GM21390 (cell line): ENCODE data around the gene AP2A2.

Source experiments
- ATAC-seq: cut with Tn5 transposase; IDR thresholded peaks from one replicate; pipeline ENCODE4 v1.9.1; 2021; ENCODE audit not compliant: unreplicated experiment

Gene AP2A2

DNA sequence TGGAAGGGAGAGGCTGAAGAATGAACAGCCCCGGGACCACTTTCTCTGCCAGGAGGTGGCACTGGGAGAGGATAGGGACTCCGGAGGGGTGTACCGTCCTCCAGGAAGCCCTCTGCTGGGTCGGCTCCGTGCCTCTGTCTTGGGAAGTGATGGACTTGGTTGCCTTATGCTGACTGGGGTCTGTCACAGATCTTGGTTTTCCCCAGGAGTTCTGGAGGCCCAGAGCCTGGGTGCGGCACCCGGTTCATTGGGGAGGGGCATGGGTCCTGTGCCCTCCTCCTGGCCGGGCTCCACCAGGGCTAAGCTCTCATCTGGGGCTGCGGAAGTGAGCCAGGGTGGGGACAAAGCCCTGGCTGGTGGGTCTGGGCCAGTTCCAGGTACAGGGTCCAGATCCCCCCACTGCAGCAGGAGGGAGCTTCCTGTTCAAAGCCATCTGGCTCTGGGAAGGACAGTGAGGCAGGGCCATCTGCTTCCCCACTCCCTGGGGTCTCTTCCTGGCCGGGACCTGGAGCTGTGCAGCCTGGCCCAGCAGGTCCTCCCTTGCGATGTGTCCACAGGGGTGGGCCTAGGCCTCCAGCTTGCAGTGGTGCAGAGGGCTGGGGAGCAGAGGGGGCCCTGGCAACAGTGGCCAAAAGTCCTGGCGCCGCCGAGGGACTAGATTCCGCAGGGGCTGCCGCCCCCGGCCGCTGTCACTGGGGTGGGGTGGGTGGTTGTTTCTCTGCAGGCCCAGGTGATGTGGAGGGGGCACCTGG lies 1.1 kb upstream of the AP2A2 start:
- no peak for ATAC-seq

DNA sequence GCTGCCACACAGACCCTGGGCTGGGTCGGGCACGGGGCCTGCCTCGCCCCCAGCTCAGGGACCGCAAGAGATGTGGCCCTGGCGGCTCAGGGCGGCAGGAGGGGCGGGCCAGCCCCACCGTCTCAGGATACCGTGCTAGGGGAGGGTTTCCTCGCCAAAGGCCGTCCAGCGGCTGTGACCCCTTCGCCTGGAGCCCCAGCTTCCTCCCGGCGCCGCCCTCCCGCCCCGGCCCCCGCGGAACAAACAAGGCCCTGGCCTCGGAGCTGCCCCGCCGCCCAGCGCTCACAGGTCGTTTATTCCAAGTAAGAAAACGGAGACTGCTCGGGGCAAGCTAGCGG lies 543 bp upstream of the AP2A2 start:
- no peak for ATAC-seq

DNA sequence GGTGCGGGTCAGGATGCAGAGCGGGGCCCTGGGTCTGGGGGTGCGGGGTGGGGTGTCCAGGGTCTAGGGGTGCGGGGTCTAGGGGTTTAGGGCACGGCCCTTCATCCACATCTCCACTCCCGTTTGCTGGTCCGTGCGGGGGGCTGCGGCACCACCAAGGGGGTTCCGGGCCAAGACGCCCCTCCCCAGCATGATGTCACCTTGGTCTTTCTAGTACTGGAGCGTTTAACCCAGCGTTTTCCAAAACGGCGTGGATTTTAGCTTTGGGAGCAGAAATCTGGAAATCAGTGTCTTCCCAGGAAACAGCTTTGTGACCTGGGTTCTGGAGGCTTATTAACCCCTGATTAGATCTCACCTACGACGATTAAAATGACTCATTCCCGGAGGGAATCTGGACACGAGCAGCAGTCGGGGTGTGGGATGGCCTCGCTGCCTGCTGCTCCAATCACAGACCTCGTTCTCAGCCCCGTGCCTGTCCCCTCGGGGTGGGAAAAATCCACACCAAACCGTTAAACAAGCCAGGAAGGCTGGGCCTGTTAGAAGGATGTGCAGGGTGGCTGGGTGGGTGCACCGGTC lies 759 bp downstream of the AP2A2 start:
- no peak for ATAC-seq

DNA sequence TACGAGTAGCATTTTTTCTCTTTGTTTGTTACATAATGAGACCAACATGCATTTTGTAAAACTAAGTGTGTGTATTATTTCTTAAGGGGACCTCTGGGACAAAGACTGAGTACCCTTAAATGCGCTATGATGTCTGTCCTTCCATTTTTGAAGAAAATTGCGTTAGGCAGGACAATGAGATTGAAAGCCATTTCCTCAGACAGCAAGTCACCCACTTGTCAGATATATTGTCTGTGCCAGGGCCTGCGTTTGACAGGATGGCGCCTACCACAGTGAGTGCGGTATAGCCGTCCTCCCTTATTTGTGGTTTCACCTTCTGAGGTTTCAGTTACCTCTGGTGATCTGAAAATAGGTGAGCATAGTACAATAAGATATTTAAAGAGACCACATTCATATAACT lies 2.2 kb downstream of the AP2A2 start:
- no peak for ATAC-seq

DNA sequence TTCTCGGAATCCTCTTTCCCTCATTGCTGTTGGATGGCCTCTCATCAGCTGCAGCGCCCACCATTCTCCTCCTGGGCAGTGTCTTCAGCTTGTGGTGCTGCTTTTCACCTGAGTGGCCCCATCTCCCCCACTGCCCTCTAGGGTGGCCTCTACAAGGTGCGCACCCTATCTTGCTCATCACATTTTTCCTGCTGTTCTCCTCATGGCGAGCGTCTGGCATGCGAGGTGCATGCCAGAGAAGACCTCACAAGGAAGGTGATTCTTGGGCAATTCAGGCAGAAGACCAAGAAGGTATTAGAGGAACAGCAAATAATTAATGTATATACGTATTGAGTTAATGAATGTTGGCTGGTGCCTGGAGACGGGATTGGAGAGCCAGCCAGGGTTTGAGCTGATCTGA lies 3.1 kb downstream of the AP2A2 start:
- no peak for ATAC-seq

DNA sequence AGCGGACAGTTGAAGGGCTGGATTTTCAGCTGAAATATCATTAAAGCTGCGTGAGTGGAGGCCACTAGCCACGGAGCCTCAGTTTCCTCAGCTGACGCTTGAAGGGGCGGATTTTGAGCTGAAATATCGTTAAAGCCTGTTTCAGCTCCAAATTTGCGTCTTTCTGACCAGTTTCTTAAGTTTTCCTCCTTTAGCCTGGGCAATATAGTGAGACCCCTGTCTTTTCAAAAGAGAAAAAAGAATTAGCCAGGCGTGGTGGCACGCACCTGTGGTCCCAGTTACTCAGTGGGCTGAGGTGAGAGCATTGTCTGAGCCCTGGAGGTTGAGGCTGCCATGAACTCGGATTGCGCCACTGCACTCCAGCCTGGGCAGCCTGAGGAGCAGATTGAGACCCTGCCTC lies 3.7 kb downstream of the AP2A2 start:
- no peak for ATAC-seq

DNA sequence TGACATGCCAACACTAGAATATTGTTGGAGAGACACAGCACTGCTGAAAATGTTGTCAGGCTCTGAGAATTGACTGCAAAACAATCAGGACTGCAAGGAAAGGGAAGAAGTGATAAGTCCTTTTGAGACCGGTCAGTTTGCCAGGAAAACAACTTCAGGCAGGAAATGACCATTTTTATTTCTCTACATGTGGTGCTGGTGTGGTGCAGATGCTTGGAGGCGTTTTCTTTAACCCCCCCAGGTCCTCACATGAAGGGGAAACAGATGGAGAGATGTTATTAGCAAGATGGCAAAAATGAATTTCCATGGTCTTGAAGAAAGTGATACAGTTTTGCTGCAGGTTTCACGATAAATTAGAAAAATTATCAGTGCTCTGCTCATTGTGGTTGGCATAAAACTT lies 5.7 kb downstream of the AP2A2 start:
- ATAC-seq = no peak

DNA sequence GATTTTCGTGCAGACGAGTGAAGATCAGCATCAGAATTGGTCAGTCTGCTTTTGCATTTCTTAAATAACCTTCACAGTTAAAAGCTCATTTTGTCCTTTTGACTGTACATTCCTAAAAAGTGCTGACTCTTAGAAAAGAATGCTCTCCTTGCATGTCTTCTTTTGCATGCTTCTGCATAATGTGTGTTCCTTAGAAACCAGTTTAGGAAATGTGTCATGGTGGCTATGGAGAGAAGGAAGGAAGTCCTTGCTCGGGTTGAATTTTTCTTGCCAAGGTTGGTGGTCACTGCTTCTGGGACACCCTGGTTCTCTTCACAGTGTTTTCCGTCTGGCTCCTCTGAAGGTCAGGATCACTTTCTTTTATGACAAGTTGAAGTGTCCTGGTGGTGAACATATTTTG lies 6.8 kb downstream of the AP2A2 start:
- no peak for ATAC-seq

DNA sequence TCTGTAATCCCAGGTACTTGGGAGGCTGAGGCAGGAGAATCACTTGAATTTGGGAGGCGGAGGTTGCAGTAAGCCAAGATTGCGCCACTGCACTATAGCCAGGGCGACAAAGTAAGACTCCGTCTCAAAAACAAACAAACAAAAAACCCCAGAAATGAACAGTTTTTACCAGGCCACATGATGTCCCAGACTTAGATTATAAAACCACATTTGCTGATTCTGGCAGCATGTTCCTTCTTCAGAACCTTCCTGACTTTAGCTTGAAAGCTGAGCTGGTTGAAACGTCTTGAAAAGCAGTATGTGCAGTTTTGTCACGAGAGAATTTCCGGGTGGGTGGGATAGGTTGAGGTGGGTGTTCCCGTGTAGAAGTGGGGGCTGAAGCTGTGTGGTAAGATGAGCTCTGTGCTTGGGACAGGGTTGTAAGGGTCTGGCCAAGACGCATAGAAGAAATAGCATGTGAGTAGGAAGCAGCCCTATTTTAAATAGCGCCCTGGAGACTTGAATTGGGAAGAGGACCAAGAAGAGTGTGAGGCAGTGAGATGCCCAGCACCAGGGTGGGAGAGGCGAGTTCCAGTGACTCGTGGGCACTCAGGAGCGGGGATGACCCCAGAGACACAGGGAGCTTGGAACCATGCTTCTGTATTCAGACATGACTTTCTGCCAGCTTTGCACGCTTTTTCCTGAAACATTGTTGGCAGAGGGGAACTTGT lies 7.6 kb downstream of the AP2A2 start:
- no peak for ATAC-seq

DNA sequence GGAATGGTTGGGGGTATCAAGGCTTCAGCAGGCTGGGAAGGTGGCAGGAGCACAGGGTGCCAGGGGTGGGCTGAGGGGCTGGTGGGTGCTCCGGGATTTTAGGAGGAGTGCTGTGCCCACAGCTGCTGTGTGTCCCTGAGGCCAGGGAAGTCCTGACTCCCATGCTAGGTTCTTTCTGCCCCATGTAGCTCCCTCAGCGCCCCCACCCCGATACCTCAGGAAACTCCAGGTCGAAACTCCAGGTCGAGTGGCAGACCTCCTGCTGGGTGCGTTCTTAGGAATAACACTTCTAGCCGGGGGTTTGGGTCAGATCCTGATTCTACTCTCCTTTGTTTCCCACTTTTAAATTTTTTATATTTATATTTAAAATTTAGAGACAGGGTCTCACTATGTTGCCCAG lies 8.3 kb downstream of the AP2A2 start:
- ATAC-seq = no peak

DNA sequence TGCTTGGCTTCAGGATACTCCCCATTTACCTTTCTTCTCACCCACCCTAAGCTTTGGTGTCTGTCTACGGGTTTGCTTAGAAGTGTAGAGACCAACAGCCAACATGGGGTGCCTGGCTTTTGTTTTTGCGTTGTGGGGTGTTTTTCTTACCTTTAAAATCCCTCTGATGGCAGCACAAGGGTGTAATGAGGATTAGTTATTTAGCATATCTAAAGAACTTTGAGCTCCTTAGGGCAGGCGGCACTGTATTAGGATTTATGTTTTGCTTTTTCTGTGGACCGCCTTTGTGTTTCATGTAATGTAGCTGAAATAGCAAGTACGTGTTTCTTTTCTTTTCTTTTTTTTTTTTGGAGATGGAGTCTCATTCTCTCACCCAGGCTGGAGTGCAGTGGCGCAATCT lies 8.9 kb downstream of the AP2A2 start:
- no peak for ATAC-seq

DNA sequence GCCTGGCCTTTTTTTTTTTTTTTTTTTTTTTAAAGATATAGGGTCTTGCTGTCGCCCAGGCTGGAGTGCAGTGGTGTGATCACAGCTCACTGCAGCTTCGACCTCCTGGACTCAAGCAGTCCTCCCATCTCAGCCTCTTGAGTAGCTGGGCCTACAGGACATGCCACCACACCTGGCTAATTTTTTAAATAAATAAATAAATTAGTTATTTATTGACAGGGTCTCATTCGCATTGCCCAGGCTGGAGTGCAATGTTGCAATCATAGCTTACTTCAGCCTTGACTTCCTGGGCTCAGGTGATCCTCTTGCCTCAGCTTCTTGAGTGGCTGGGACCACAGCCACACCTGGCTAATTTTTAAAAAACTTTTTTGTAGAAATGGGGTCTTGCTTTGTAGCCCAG lies 10.5 kb downstream of the AP2A2 start:
- no peak for ATAC-seq

DNA sequence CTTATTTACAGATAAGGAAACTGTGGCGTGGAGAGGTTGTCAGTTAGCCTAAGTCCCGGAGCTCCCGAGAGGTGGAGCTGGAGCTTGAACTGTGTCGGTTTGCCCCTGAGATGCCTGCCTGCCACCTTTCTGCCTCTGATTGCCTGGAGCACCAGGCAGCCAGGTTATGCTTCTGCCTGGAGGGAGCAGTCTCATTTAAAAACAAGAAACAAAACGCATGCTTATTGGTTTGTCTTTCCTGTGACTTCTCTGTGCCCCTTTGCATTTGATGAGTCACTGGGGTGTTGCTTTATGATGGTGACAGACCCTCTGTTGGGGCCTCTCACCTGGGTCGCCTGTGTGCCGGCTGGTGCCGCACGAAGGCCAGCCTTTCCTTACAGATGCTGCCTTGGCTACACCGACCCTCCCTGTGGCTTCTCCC lies 12.2 kb downstream of the AP2A2 start:
- no peak for ATAC-seq

DNA sequence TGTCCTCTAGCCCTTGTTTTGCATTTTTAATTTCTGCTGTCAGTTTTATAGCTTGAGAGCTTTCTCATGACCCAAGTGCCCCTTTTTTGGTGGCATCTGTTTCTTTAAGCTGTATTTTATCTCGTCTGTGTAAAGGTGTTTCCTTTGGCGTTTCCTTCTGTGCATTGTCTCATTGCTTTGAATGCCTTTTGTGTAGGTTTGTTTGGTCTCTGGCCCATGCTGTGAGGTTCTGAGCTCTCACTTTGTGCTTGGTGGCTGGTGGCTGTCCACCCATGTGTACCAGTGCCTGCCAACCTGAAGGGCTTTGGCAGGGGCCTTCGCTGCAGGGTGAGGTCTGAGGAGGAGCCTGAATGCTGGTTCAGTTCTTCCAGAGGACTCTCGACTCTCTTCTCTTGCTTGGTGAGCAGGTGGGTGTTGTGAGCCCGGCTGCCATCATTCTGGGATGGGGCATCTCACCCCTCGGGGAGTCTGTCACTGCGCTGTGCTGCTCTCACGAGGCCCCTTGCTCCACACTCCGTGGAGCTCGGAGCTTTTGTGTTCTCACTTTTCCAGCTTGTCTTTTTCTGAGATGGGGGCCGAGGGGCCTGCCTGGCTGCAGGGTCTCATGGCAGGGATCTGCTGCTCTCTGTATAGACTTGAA lies 14.9 kb downstream of the AP2A2 start:
- no peak for ATAC-seq

DNA sequence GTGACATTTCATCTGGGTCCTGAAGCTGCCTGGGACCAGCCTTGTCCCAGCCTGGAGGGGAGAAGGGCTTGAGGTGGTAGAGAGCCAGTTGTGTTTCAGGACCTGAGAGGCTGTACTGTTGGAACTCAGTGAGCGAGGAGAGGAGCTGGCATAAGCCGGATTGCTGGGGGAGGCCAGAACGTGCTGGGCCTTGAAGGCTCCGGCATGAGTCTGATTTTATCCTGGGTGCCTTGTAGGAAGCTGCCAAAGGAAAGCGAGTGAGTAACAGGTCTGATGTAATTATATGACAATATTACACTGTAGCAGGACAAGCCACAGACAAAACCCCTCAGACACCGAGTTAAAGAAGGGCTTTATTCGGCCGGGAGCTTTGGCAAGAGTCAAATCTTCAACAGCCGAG lies 17.2 kb downstream of the AP2A2 start:
- ATAC-seq = no peak

DNA sequence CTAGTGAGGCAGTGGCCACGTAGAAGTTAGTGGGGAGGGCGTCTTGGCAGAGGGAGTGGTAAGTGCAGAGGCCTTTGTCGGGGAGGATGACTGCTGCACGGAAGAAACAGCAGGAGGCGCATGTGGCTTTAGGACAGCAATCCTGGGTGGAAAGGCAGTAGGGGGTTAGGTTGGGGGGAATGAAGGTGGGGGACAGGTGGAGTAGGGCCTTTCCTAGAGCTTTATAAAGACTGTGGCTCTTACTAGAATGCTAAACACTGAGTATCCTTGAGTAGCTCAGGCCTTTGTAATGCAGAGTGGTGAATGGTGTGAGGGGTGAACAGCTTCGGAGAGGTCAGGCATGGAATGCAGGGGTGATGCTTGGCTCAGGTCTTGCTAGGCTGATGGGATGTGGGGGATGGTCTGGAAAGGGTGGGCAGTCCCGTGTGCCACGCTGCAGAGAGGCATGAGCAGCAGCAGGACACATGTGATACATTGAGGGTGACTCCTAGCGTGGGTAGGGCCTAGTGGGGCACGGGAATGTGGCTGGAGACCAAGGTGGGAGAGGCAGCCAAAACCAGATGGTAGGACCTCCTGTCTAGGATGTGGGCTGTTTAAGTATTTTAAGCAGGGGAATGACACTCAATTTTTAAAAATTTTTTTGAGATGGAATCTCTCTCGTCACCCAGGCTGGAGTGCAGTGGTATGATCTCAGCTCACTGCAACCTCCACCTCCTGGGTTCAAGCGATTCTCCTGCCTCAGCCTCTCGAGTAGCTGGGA lies 19.2 kb downstream of the AP2A2 start:
- ATAC-seq = no peak

DNA sequence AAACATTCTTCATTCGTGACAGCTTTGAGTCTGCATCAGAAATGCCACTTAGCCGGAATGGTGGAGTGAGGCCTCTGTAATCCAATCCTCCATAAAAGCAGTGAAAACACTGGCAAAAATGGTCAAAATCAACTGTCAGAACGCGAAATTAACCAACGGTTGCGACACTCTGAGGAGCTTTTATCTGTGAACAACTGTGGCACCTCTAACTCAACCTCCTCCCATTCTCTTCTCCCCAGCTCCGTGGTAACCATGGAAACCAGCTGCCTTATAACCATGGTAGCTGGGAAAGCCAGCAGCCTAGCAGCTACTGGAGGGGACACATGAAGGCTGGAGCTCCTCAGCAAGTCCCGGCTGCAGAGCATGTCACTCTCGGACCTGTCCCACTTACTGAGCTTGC lies 20.3 kb downstream of the AP2A2 start:
- ATAC-seq = no peak

DNA sequence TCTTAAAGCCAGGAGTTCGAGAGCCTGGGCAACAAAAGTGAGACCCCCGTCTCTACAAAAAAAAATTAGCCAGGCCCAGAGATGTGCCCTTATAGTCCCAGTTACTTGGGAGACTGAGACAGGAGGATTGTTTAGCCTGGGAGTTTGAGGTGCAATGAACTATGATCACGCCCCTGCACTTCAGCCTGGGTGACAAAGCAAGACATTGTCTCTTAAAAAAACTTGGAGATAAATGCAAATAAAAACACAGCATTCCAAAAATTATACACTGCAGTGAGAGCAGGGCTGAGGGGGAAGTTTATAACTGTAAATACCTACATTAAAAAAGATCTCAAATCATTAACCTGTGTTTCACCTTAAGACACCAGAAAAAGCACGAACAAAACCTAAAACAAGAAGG lies 22.1 kb downstream of the AP2A2 start:
- no peak for ATAC-seq

DNA sequence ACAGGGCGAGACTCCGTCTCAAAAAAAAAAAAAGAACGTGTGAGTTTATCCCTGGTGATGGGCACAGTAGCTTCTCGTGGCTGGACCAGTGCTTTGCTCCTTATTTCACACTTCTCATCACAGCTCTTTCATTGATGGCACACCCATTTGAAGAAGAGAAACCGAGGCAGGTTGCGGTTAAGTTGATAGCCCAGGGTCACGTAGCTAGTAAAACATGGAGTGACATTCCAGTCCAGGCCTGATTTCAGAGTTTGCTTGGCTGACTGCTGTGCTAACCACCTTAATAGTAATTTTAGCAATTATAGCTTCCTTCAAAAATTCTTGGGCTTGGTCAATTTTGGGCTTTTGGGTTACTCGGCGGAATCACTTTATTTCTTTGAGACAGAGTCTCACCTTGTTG lies 25.8 kb downstream of the AP2A2 start:
- no peak for ATAC-seq

DNA sequence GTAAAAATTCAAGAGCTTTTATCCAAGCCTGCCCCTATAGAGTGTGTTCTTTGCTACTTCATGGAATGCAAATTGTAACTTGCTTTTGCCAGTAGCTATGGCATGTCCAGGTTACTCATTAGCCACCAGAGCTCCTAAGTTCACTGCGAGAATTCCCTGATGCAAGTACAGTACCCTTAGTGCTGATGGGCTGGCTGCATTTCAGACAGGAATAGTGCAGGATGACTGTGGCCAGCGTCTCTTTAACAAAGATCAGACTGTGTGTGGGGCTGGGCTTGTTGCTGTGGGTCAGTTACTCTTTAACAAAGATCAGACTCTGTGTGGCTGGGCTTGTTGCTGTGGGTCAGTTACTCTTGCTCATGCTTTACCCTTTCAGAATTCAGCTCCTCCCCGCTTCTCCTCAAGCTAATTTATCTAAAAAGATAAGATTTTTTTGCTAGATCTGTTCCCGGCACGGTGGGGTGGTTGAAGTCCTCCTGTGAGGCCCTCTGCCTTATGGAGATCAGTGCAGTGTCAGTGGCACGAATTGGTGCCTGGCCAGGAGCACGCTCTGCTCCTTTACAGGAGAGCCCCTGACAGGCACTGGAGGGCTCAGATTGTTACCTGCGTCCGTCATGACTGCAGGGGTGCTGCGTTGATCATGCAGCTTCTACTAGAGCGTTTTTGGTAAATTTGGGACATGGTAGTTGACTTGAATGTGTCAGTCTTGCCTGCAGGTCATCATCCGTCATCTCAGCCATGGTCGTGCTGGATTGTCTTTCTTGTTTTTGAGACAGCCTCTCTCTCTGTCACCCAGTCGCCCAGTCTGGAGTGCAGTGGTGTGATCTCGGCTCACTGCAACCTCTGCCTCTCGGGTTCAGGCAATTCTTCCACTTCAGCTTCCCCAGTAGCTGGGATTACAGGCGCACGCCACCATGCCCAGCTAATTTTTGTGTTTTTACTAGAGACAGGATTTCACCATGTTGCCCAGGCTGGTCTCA lies 27.0 kb downstream of the AP2A2 start:
- no peak for ATAC-seq
